ENCODE results near the gene KRTAP10-7.
"Not testable (repeated sequence)": the region's sequence is repeated elsewhere in the genome, so short reads cannot be mapped to it uniquely, and the experiment has no call there.

KRTAP10-7 gene

DNA sequence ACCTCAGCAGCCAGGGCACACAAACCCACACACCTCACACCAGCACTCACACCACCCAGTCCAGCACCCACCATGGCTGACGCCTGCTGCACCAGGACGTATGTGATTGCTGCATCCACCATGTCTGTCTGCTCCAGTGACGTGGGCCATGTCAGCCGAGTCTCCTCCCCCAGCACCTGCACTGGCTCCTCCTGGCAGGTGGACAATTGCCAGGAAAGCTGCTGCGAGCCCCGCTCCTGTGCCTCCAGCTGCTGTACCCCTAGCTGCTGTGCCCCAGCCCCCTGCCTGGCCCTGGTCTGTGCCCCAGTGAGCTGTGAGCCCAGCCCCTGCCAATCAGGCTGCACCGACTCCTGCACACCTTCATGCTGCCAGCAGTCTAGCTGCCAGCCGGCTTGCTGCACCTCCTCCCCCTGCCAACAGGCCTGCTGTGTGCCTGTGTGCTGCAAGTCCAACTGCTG lies 11.7 kb downstream of the KRTAP10-7 start, which contains the start of gene KRTAP10-8:
TSS of gene KRTAP10-8 (plus strand) at position 51 of the 458 bp plus-strand sequence. CDS start at position 73, 22 bp downstream.
- no peak for DNase-seq

DNA sequence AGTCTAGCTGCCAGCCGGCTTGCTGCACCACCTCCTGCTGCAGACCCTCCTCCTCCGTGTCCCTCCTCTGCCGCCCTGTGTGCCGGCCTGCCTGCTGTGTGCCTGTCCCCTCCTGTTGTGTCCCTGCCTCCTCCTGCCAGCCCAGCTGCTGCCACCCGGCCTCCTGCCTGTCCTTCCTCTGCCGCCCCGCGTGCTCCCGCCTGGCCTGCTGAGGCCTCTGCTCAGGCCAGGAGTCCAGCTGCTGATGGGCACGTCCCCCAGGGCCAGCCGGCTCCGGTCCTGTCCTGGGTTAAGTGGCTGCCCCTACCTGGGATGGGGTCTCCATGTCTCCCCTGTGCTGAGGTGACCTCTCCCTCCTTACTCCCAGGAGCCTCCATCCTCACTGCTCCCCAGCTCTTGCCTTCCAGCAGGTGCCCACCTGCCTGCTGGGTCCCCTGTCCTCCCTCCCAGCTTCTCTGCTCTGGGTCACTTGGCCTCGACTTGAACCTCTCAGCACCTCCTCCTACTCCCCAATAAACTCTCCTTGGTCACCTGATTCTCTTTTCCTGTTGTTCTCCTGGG lies 12.4 kb downstream of the KRTAP10-7 start:
- no peak for DNase-seq

- no peak for DNase-seq
These were observed 13.2 kb downstream of the KRTAP10-7 start for GRCh38 chr21:44613386-44614155.

DNA sequence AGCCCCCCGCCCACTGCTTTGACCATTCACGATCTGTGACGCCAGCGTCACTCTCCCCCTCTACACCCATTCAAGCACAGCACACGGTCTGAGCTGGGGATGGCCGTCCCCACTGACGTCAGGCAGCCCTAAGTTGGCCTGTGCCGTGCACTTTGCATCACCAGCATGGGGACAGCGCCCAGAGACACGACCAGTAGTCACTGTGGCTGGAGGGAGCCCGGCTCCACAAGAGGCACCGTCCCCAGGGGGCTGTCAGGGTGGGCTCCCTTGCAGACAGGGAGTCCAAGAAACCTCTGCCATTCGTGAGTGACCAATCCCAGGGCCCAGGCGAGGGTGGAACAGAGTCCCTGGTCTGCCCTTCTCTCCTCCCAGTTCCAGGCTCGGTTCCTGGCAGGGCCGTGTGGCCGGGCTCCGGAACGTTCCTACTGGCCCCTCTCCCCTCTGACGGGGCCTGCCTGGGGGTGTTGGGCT lies 13.8 kb downstream of the KRTAP10-7 start:
- no peak for DNase-seq

GRCh38 chr21:44614961-44615391 lies 14.6 kb downstream of the KRTAP10-7 start:
- no peak for DNase-seq

DNA sequence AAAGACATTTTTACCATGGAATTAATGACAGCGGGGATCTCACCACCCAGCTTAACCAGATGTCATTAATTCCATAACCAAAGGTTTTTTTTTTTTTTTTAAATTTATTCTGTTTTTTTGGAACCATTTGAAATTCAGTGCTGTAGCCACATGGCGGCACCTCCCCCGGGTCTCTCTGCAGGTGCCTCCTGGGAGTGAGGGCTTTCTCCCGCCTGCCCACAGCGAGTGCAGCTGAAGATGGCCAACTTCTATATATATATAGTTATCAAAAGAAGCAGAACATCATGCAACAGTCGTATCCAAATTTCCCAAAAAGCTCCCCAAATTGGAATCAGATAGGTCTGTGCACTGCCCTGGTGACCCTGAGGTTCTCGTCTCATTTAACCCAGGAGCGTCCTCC lies 15.1 kb downstream of the KRTAP10-7 start:
- DNase-seq: no peak

DNA sequence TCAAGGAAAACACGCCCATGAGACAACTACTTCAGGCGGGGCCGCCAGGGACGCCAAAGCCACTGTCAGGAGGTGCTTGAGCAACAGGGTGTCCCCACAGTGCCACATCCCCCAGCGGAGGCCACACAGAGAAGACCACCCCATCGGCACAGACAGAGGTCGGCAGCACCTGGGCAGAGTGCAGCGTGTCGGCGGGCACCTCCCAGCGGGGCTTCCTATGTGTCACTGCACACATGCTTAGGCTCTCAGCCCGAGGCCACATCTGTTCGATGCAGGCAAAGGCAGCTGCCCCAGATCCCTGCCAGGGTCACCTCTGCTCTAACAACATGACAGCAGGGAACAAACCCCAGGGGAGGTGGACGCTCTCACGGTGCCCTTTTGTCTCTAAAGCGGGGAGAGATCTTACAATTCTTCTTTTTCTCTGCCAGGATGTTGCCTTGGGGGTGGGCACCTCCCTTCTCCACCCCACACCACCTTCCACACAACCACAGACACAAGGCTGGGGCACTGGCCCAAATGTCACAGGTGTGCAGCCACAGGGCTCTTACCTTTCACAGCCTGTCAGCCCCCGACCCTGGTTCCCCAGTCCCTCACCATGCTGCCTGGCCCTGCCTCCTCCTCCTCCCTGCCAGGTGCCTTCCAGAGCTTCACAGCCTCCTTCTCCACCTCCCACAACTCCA lies 15.7 kb downstream of the KRTAP10-7 start:
- no peak for DNase-seq

GRCh38 chr21:44616591-44616926 lies 16.2 kb downstream of the KRTAP10-7 start:
- no peak for DNase-seq

- DNase-seq: no peak
These were observed 16.7 kb downstream of the KRTAP10-7 start for GRCh38 chr21:44617071-44617501.

- DNase-seq: no peak
These were observed 18.1 kb downstream of the KRTAP10-7 start for GRCh38 chr21:44618504-44618903.

GRCh38 chr21:44618909-44619308 lies 18.5 kb downstream of the KRTAP10-7 start:
- no peak for DNase-seq

DNA sequence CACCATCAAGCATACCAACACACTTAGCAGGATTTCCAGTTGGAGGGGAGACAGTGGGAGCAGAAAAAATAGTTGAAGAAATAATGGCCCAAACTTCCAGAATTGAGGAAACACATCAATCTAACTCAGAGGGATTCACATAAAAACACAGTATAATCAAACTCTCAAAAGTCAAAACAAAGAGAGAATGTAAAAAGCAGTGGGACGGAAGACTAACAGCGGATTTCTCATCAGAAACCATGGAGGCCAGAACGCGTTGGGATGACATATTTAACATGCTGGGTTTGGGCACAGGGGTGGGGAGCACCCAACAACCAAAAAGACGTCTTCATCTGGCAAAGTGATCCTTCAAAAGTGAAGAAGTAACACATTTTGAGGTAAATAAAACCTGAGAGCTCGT lies 19.5 kb downstream of the KRTAP10-7 start:
- DNase-seq: no peak

- DNase-seq: no peak
These were observed 23.2 kb downstream of the KRTAP10-7 start for GRCh38 chr21:44623575-44623974.

GRCh38 chr21:44625756-44626155 lies 25.4 kb downstream of the KRTAP10-7 start:
- DNase-seq: no peak

DNA sequence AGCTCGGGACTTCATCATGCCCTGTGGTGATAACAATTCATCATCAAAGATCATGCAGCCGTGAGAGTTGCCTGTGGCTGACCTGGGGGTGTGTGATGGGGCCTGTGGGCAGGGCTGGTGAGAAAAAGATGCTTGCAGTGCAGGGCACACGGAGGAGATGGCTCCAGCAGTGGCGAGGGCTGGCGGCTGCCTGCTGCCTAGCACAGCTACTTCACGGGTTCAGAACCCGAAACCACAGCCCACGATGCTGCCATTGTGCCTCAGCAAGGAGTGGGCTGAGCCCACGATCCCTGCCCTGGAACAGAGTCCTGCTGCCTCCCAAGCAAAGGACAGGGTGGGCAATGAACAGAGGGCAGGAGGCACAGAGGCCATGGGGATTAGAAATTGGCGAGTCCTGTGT lies 25.9 kb downstream of the KRTAP10-7 start:
- DNase-seq: no peak

DNA sequence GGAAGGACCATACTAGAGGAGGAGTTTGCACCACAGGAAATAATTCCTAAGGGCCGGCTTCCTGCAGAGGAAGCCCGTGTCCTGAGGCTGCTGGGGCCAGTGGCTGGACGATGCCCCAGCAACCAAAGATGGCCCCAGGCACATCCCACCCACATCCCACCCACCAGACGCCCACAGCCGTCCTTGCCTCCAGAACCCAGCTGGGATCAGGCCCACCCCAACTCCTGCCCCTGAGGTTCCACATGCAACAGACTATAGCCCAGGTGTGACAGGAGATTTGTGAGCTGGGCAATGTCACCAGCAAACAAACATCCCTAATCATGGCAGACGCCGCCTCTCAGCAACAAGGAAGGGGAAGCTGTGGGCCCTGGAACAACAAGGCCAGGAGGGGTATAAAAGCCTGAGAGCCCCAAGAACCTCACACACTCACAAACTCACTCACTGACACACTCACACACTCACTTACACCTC lies 26.3 kb downstream of the KRTAP10-7 start, which contains the start of gene KRTAP10-9:
TSS of gene KRTAP10-9 (plus strand) at position 421 of the 471 bp plus-strand sequence. CDS start 79 bp downstream, outside the sequence.
- DNase-seq: no peak

GRCh38 chr21:44627181-44627822 lies 26.9 kb downstream of the KRTAP10-7 start:
- not testable (repeated sequence) for DNase-seq

DNA sequence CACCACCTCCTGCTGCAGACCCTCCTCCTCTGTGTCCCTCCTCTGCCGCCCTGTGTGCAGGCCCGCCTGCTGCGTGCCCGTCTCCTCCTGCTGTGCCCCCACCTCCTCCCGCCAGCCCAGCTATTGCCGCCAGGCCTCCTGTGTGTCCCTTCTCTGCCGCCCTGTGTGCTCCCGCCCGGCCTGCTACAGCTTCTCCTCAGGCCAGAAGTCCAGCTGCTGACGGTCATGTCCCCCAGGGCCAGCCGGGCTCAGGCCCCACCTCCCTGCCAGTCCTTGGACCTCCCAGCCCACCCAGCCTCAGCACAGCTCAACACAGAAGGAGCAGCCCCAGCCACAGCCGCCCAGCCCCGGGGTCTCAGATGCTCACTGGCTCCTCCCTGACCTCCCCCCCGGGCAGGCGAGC lies 27.4 kb downstream of the KRTAP10-7 start:
- DNase-seq: not testable (repeated sequence)

GRCh38 chr21:44628707-44629391 lies 28.5 kb downstream of the KRTAP10-7 start:
- DNase-seq: no peak

DNA sequence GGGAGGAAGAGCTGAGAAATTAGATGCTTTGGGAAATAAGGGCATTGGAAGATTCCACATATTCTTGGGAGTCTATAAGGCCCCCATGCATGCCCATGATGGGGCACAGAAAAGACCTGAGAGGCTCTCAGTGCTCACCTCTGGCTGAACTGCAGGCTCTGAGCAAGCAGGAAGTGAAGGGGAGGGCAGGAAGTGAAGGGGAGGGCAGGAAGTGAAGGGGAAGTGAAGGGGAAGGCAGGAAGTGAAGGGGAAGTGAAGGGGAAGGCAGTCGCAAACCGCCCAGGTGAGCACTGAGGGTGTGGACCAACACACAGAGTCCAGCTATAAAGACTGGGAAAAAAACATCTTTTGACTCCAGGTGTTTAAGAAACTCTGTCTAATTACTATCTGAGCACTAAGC lies 30.0 kb downstream of the KRTAP10-7 start:
- no peak for DNase-seq

DNA sequence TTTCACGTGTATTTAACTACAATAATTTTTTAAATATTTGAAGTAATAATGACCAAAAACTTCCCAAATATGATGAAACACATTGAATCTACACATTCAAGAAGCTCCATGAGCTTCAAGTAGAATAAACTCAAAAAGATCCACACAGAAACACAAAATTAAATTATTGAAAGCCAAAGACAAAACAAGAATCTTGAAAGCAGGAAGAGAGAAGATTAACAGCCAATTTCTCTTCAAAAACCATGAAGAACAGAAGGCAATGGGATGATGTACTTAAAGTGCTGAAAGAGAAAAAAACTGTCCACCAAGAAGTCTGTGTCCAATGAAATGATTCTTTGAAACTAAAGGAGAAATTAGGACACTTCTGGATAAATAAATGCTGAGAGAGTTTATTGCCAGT lies 31.7 kb downstream of the KRTAP10-7 start:
- DNase-seq: no peak

Data from C1 segment of cervical spinal cord (tissue), 14 donors.